ENCODE data around the gene SLC22A23.

SLC22A23 gene

DNA sequence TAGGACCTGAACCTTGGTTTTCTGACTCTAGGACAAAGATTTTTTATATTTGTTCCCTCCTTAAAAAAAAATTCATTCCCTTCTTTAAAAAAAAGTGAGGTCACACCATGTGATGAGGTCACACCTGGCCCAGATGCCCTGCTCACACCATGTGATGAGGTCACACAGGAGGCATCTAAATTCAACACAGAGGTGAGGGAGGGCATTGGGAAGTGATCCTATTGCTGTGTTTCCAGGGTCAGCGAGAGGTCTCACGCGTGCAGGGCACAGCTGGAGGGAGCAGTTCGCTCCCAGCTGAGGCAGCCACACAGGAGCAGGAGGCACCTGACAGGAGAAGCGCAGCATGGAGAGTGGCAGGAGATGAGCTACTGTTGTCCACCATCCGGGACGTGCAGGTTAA lies 92.5 kb downstream of the SLC22A23 start:
- H3K4me3 ChIP-seq (ENCODE audit: low read length) = no peak overlapping the region
- TF ChIP-seq, protein P1, sequence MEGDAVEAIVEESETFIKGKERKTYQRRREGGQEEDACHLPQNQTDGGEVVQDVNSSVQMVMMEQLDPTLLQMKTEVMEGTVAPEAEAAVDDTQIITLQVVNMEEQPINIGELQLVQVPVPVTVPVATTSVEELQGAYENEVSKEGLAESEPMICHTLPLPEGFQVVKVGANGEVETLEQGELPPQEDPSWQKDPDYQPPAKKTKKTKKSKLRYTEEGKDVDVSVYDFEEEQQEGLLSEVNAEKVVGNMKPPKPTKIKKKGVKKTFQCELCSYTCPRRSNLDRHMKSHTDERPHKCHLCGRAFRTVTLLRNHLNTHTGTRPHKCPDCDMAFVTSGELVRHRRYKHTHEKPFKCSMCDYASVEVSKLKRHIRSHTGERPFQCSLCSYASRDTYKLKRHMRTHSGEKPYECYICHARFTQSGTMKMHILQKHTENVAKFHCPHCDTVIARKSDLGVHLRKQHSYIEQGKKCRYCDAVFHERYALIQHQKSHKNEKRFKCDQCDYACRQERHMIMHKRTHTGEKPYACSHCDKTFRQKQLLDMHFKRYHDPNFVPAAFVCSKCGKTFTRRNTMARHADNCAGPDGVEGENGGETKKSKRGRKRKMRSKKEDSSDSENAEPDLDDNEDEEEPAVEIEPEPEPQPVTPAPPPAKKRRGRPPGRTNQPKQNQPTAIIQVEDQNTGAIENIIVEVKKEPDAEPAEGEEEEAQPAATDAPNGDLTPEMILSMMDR (conservative IDR thresholded peaks at IDR 0.05; ENCODE audit: low read depth, low read length) = no peak
- no peak for DNase-seq (ENCODE audit: low read depth)

DNA sequence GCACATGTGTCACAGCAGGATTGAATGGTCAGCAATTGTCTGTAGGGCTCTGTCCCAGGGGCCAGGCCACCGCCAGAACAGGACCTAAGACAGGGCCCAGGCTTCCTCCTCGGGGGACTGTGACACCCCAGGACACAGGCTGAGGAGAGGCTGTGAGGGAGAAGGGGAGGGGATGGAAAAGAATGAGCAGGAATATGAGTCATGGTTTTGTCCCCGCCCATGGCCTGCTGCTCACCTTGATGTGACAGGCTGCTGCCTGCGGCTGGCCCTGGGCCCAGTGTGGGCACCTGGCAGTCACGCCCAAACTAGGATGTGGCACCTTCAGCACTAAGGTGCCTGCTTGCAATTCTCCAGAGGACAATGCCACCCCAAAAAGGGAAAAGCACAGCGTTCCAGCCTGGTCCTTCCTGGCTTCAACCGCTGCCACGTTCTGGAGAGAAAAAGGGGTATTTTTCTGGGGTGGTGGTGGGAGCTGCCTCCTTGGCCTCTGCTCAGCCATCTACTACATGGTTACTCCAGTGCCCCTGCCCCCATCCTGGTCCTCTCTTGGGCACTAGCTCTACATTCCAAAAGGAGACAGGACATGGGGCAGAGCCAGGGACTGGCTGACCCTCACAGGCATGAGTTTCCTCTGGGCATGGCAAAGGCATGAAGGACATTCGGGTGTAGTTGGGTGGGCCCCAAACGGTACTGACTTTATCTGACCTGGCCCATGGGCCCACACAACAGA lies 93.4 kb downstream of the SLC22A23 start:
- no peak overlapping the region for H3K4me3 ChIP-seq (ENCODE audit: low read length)
- DNase-seq (ENCODE audit: low read depth) = no peak
- TF ChIP-seq, protein P1 (conservative IDR thresholded peaks at IDR 0.05; ENCODE audit: low read depth, low read length) = no peak

DNA sequence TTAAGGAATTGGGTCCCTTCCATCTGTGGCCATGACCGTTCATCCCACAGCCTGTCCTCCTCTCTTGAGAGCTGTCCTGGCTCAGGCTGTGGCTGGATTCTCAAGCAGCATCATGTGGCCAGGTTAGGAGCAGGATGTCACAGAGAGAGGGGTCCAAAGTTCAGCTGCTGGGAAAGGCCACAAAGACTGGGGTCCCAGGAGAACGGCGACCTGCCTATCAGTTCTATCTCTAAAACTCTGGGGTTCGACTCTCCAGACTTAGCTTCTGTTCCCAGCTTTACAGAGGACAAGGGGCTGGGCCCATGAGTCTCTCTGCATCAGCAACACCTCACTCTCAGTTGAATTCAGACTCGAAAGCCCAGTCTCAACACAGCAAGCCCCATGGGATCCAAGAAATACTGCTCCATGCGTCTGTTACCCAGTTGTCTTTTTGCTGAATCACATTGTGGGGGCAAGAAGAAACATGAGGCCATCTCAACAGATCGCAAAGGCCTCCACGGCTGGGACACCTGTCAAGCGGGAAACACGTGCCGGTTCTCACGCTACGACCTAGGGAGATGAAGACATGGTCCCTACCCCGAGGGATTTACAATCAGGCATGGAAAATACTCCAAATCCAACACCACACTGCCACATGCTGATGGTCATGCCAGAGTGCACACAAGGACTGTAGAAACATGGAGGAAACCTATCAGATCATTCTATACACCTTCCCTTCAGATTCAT lies 95.4 kb downstream of the SLC22A23 start:
- no peak overlapping the region for H3K4me3 ChIP-seq (ENCODE audit: low read length)
- TF ChIP-seq, protein P1 (conservative IDR thresholded peaks at IDR 0.05; ENCODE audit: low read depth, low read length) = no peak
- DNase-seq (ENCODE audit: low read depth) = no peak

DNA sequence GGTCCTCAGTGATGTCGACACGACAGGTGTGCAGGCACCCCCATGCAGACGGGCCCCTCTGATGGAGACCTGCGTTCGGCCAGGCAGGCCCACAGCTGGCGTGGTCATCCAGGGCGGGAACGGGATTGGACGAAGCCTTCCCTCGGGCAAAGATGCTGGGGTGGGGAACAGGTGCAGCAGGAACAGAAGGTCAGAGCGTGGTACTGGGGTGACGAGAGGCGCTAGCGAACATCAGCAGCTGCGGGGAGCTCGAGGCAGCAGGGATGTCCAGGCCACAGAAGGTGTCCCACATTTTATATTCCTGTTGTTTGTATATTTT lies 96.2 kb downstream of the SLC22A23 start:
- TF ChIP-seq, protein P1 (conservative IDR thresholded peaks at IDR 0.05; ENCODE audit: low read depth, low read length) = no peak
- DNase-seq (ENCODE audit: low read depth) = no peak
- no peak overlapping the region for H3K4me3 ChIP-seq (ENCODE audit: low read length)

DNA sequence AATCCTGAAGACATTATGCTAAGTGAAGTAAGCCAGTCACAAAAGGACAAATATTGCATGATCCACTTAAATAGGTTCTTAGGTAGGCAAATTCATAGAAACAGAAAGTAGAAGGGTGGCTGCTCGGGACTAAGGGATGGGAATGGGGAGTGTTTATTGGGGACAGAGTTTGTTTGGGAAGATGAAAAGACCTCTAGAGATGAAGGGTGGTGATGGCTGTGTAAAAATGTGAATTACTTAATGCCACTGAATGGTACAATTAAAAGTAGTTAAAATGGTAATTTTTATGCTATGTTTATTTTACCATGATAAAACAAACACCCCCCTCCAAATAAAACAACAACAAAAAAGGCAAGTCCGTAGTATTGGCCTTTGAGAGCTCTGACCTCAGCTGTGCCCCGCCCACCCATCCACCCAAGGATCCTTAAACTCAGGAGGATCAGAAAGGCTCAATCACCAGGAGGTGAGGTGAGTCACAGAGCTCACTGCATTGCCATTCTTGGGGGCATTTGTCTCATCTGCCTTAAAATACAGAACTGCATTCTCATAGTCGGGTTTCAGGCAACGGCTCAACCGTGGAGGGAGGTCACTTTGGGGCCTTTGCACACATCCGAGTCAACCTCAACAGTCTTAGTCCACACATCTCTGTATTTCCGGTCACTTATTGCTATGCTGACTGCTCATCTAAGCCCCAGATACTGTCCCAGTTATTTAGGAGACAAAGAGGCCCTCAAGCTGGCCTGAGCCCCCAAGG lies 96.7 kb downstream of the SLC22A23 start:
- H3K4me3 ChIP-seq (ENCODE audit: low read length) = no peak overlapping the region
- no peak for DNase-seq (ENCODE audit: low read depth)
- TF ChIP-seq, protein P1 (conservative IDR thresholded peaks at IDR 0.05; ENCODE audit: low read depth, low read length) = no peak

DNA sequence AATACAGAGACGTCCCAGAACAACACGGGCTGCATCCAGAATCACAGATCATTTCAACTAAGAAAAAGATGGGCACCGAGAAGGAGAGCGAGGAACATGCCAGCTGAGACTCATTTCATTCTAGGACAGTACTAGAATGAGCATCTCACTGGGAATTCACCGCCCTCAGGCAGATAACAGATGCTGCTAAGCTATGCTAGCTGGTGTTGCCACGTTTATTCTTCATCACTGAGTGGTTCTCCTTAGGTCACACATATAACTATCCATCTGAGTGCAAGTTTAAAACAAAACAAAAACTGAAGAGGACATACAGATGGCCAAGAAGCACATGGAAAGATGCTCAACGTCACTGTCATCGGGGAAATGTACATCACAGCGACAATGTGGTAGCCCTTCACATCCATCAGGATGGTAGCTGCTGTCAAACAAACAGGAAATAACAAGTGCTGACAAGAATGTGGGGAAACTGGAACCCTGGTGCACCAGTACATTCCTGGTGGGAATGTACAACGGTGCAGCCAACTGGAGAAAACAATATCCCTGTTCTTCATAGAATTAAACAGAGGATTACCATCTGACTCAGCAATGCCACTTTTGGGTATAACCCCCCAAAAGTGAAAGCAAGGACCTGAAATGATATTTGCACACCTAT lies 97.6 kb downstream of the SLC22A23 start:
- TF ChIP-seq, protein P1 (conservative IDR thresholded peaks at IDR 0.05; ENCODE audit: low read depth, low read length) = no peak
- DNase-seq (ENCODE audit: low read depth) = no peak
- no peak overlapping the region for H3K4me3 ChIP-seq (ENCODE audit: low read length)

Measured in retinal pigment epithelial cell (primary cell).